Activated CD8-positive, alpha-beta memory T cell treated with anti-CD3 and anti-CD28 coated beads, Interleukin-2, amount 50 U/mL, for 4 hours (primary cell): ENCODE data around the gene LHFPL6.

Experiments used
- DNase-seq: peaks from one replicate; pipeline ENCODE4 v3.0.0-alpha.2; 2020

The LHFPL6 gene

GRCh38 chr13:39547108-39547507 is 55.9 kb downstream of the LHFPL6 start:
- DNase-seq: no peak

- DNase-seq: no peak
These were observed 60.6 kb downstream of the LHFPL6 start for GRCh38 chr13:39542361-39542760.

DNA sequence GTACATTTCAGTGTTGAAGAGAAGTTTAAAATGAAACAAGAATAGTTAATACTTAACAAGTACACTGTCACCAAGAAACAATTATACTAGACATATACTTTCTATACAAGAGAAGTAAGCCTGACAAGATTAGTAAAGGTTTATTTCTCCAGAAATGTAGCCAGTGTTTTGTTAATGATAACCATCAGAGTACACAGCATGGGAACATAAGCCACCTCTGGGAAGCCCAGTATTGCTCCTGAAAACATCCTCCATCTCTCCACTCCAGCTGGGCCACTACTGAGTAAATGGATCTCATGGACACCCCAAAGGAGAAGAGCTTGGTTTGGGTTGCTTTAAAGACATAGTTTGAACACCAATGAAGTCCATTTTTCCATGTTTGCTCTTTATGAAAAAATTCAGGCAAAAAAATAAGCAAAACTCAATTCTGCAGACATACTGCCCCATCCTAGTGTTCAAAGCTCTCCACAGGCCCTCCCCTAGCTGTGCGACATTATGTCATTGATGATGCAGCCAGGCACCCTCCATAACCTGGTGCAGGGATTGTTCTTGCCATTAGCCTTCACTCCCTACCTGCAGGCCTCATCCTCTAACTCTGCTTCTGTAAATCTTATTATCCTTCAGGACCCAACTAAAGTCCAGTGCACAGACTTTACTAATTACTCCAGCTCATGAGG is 61.9 kb downstream of the LHFPL6 start:
- no peak for DNase-seq

- DNase-seq: no peak
These were observed 63.9 kb downstream of the LHFPL6 start for GRCh38 chr13:39538816-39539790.

DNA sequence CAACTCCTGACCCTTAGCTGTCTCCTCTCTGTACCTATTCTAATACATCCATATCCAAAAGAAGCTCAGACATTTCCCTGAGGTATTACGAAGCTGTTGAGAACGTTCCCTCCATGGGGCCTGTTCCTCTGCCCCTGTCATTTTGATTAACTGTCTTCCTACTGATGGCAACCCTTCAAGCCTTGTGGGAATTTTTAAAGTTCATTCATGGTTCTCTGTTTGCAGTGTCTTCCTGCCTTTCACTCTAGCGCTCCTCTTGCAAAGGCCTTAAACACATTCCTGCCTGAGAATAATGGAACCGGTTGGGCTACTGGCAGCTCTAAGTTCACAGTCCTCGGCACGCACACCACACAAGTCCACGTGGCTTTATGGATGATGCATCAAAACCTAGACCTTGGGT is 66.1 kb downstream of the LHFPL6 start:
- no peak for DNase-seq

DNA sequence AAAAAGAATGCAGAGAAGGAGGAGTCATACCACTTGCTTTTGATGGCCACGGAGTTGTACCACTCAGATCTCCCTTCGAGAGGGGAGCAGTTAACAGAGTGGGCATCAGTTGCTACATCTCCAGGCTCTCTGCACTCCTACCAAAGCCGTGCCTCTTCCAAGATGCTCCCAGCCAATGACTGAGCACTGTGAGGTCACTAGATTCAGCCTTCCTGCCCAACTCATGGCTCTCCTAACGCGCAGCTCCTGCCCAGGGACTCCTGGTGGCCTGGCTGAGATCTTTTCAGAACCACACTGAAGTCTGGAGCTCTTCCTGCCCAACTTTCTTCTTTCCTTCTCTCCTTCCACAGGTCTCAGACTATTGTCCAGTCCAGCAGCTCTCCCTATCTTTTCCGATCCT is 66.7 kb downstream of the LHFPL6 start:
- no peak for DNase-seq

GRCh38 chr13:39533651-39534150 is 69.3 kb downstream of the LHFPL6 start:
- DNase-seq: no peak

- DNase-seq: no peak
These were observed 71.3 kb downstream of the LHFPL6 start for GRCh38 chr13:39531646-39532045.

DNA sequence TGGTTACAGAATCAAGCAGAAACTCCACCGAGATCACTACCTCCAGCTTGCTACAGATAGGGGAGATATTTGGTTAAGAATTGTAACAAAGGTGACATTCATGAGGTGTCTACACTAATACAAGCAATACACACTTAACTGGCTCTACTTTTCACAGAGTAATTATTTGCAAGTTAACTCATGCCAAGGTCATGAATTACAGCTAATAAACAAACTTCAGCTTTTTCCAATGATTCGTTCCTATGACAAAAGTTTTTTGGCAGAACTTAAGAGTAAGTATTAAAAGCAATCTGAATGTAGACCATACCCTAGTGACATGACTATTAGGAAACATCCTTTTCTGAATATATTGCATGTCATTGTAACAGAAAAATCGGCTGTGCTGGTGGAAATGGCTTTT is 72.1 kb downstream of the LHFPL6 start:
- DNase-seq: no peak

GRCh38 chr13:39528661-39528980 is 74.4 kb downstream of the LHFPL6 start:
- no peak for DNase-seq

GRCh38 chr13:39527961-39528660 is 74.9 kb downstream of the LHFPL6 start:
- DNase-seq: no peak

- DNase-seq: no peak
These were observed 75.7 kb downstream of the LHFPL6 start for GRCh38 chr13:39527301-39527700.

- DNase-seq: no peak
These were observed 76.5 kb downstream of the LHFPL6 start for GRCh38 chr13:39526499-39526898.

GRCh38 chr13:39525506-39525905 is 77.5 kb downstream of the LHFPL6 start:
- no peak for DNase-seq

GRCh38 chr13:39524795-39525194 is 78.2 kb downstream of the LHFPL6 start:
- no peak for DNase-seq

DNA sequence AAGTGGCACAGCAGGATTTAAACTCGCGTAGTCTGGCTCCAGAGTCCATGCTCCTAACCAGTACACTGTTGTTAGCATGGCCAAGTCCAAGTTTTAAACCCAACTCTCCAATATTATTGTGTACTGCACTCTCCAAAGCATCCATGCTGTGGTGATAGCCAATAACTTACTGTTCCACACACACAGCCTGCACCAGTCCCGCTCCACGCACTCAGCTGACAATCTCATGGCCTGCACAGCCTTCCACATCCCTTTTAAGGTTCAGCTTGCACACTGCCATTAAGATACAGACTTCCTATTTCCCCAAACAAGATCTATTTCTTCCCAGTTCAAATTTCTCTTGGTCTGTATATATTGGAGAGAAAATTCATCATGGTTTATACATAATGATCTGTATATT is 80.7 kb downstream of the LHFPL6 start:
- DNase-seq: no peak

DNA sequence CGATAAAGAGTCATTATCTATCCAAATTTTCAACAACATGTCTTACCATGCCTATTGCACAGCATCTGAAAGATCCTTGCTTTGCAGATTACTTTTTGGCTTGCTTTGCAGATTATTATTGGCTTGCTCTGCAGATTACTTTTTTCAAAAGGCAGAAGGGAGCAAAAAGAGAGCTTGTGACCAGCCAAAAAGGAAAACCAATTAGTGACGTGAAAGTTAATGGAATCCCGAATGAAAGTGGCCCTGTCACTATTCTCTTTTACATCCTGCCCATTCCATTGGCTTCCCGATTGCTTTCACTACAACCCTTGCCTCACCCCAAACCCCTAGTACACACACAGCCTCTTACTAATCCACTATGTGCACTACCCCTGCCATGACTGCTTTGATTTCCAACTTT is 81.3 kb downstream of the LHFPL6 start:
- DNase-seq: no peak

DNA sequence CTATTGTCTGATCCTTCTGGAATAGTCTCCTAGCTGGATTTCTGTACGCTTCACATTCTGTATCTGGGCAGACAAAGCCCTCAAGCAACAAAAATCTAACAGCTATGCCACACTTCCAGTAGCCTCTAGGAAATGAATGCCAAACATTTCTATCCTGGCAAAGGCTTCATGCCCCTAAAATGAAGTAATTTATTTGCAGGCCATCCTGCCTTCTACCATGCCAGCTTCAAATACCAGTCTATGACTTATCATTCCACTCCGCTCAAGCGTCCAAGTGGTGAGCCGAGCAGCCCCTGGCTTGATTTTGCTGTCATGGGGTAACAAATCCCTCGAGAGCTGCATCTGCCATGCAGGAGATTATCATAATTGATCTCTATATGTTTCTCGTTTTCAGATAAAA is 86.9 kb downstream of the LHFPL6 start:
- DNase-seq: no peak

- no peak for DNase-seq
These were observed 87.7 kb downstream of the LHFPL6 start for GRCh38 chr13:39515224-39515714.

GRCh38 chr13:39512687-39513086 is 90.3 kb downstream of the LHFPL6 start:
- no peak for DNase-seq

GRCh38 chr13:39510316-39510695 is 92.7 kb downstream of the LHFPL6 start:
- DNase-seq: no peak

DNA sequence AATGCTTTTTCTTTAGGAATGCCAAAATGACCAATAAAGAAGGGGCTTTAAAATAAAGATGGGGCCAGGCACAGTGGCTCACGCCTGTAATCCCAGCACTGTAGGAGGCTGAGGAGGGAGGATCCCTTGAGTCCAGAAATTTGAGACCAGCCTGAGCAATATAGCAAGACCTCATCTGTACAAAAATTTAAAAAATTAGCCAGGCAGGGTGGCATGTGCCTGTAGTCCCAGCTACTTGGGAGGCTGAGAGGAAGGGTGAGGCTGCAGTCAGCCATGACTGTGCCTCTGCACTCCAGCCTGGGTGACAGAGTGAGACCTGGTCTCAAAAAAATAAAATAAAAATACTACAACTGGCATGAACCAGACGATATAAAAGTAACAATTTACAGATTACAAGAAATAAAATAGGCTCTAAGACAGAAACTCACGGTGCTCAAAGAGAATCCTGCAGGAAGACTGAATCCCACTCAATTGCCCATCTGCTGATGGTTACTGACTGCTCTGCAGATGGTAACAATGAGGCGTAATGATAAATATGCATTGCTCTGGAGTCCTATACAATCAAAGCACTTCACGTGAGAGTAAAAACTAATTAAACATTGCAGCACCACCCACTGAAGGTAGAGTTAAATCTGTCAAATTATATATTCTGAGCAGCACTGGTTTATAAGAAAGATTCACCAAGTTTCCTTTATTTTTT is 93.2 kb downstream of the LHFPL6 start:
- no peak for DNase-seq
